Measurements from ENCODE around the gene PIGBOS1.
"Not testable (repeated sequence)": the region's sequence is repeated elsewhere in the genome, so short reads cannot be mapped to it uniquely, and the experiment has no call there.

Gene PIGBOS1

DNA sequence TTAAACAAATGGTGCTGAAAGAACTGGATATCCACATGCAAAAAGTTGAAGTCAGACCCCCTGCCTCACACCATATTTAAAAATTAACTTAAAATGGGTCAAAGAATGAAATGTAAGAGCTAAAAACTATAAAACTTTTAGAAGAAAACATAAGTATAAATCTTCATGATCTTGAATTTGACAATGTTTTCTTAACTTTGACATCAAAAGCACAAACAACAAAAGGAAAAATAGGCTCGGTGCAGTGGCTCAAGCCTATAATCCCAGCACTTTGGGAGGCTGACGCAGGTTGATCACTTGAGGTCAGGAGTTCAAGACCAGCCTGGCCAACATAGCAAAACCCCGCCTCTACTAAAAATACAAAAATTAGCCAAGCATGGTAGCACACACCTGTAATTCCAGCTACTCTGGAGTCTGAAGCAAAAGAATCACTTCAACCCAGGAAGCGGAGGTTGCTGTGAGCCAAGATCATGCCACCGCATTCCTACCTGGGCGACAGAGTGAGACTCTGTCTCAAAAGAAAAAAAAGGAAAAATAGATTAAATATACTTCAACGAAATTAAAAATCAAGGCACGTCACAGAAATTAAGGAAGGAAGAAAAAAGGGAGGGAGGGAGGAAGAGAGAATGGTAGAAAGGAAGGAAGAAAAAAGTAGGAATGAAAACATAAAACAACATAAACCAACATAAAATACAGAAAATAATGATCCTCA lies 30.8 kb downstream of the PIGBOS1 start:
- H3K4me3 ChIP-seq (replicated peaks; ENCODE audit: low read depth, low read length) = peak overlapping the region; percentile 81
- TF ChIP-seq, protein P1, sequence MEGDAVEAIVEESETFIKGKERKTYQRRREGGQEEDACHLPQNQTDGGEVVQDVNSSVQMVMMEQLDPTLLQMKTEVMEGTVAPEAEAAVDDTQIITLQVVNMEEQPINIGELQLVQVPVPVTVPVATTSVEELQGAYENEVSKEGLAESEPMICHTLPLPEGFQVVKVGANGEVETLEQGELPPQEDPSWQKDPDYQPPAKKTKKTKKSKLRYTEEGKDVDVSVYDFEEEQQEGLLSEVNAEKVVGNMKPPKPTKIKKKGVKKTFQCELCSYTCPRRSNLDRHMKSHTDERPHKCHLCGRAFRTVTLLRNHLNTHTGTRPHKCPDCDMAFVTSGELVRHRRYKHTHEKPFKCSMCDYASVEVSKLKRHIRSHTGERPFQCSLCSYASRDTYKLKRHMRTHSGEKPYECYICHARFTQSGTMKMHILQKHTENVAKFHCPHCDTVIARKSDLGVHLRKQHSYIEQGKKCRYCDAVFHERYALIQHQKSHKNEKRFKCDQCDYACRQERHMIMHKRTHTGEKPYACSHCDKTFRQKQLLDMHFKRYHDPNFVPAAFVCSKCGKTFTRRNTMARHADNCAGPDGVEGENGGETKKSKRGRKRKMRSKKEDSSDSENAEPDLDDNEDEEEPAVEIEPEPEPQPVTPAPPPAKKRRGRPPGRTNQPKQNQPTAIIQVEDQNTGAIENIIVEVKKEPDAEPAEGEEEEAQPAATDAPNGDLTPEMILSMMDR (IDR thresholded peaks at IDR 0.05; ENCODE audit: low read length, missing control alignments) = no peak

GRCh38 chr15:55286442-55287189 lies 32.3 kb downstream of the PIGBOS1 start:
- H3K4me3 ChIP-seq (replicated peaks; ENCODE audit: low read depth, low read length); DNase-seq (ENCODE audit: low read depth): not testable (repeated sequence)

More for the DNA sequence above, 30.8 kb downstream of the PIGBOS1 start:
- no peak for DNase-seq (ENCODE audit: low read depth)

DNA sequence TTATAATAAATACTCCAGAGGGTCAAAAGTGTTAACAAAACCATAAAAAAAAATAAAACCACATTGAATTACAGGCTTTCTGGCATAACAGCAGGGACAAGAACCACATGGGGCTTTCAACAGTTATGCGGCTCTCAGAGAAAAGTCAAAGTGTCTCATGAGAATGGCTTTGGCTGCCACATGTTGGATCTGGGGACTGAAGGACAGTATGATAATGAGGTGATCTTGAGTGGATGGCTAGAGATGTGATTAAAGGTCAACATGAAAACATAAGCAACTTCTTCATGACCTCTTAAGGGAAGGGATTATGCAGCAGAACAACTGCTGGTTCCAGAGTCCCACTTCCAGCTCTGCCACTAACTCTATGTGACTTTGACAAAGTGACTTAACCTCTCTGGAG lies 34.5 kb downstream of the PIGBOS1 start:
- TF ChIP-seq, protein P1 (IDR thresholded peaks at IDR 0.05; ENCODE audit: low read length, missing control alignments) = no peak
- no peak for DNase-seq (ENCODE audit: low read depth)
- H3K4me3 ChIP-seq (replicated peaks; ENCODE audit: low read depth, low read length) = no peak overlapping the region

- DNase-seq (ENCODE audit: low read depth) = no peak
- H3K4me3 ChIP-seq (replicated peaks; ENCODE audit: low read depth, low read length) = no peak overlapping the region
- TF ChIP-seq, protein P1 (IDR thresholded peaks at IDR 0.05; ENCODE audit: low read length, missing control alignments) = no peak
Measured at GRCh38 chr15:55283379-55284147, 35.4 kb downstream of the PIGBOS1 start.

DNA sequence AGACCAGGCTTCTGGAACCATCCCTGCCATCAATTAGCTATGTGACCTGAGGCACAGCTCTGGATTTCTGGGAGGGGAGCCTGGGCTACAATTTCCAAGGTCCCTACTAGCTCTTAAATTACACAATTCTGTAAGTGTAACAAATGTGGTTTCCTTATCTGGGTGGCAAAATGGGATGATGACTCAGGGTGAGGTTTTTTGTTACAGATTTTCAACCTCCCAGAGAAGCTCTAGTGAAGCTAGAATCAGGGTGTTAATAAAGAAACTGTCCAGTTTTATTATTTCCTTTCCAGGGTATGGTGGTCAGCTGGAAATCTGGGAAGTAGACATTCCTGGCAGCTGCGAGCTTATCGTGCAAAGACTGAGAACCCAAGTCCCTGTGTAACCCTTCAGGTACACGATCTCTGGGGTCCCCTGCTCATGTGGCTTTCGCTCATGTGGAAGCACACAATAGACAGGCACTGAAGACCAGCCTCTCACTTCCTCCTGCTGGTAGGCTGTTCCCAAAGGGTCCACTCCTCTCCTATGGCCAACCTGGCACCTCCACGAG lies 36.6 kb downstream of the PIGBOS1 start:
- TF ChIP-seq, protein P1 (IDR thresholded peaks at IDR 0.05; ENCODE audit: low read length, missing control alignments) = no peak
- H3K4me3 ChIP-seq (replicated peaks; ENCODE audit: low read depth, low read length) = no peak overlapping the region
- peak; percentile 81 for DNase-seq (ENCODE audit: low read depth)

DNA sequence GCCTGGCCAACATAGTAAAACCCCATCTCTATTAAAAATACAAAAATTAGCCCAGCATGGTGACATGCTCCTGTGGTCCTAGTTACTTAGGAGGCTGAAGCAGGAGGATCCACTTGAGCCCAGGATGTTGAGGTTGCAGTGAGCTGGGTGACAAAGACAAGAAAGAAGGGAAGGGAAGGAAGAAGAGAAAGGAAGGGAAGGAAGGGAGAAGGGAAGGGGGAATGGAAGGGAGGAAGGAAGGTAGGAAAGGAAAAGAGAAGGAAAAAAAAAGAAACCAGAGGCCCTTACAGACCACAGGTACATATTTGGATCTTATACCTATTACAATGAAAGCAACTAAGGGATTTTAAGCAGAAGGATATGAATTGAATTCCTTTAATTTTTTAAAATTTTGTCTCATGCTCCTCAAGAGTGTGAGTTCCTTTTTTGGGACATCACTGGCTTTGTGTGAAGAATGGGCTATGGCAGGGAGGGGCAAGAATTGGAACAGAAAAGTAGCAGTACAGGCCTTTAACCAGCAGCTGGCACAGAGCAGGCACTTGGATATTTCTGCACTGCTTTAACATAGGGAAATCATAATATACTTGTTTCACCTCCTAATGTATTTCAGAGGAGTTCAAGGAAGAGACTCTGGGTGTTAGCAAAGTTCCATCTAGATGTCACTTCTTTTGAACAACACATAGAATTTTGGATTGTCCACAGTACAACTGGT lies 37.2 kb downstream of the PIGBOS1 start:
- DNase-seq (ENCODE audit: low read depth) = no peak
- TF ChIP-seq, protein P1 (IDR thresholded peaks at IDR 0.05; ENCODE audit: low read length, missing control alignments) = no peak
- H3K4me3 ChIP-seq (replicated peaks; ENCODE audit: low read depth, low read length) = no peak overlapping the region

- not testable (repeated sequence) for H3K4me3 ChIP-seq (replicated peaks; ENCODE audit: low read depth, low read length)
Measured at GRCh38 chr15:55280589-55280988, 38.3 kb downstream of the PIGBOS1 start.

More at GRCh38 chr15:55280589-55280988, 38.3 kb downstream of the PIGBOS1 start:
- DNase-seq (ENCODE audit: low read depth) = not testable (repeated sequence)

All from fibroblast of pulmonary artery (primary cell).